ENCODE measurements around the gene HCRTR2. TPM values are rescaled to one million over a fixed set of nuclear protein-coding genes. Genes with fewer than 3 reads are reported as not detected.
"Not testable (repeated sequence)": the region's sequence is repeated elsewhere in the genome, so short reads cannot be mapped to it uniquely, and the experiment has no call there.

Gene HCRTR2
- total RNA-seq, 1 donor from 2014 or later, result 0.27 TPM

DNA sequence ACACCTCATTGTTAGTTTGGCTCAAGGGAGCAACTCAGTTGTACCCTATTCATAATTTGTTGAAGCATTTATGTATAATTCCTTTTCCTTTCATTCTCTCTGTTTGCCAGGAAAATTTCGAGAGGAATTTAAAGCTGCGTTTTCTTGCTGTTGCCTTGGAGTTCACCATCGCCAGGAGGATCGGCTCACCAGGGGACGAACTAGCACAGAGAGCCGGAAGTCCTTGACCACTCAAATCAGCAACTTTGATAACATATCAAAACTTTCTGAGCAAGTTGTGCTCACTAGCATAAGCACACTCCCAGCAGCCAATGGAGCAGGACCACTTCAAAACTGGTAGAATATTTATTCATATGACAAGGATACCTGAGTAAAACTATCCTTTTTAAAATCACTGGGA lies 107.8 kb downstream of the HCRTR2 start:
- Mint-ChIP-seq H3K36me3 (no peaks in the 10 kb centered on the region), H3K27me3 (no peaks in the 10 kb centered on the region), H3K27ac (no peak overlapping the region), H3K4me1 (ENCODE audit: unreplicated experiment) (peaks cover 2% of the 10 kb centered on the region), H3K4me3 (no peak overlapping the region), H3K9me3 (no peaks in the 10 kb centered on the region)
- TF ChIP-seq, protein P1, sequence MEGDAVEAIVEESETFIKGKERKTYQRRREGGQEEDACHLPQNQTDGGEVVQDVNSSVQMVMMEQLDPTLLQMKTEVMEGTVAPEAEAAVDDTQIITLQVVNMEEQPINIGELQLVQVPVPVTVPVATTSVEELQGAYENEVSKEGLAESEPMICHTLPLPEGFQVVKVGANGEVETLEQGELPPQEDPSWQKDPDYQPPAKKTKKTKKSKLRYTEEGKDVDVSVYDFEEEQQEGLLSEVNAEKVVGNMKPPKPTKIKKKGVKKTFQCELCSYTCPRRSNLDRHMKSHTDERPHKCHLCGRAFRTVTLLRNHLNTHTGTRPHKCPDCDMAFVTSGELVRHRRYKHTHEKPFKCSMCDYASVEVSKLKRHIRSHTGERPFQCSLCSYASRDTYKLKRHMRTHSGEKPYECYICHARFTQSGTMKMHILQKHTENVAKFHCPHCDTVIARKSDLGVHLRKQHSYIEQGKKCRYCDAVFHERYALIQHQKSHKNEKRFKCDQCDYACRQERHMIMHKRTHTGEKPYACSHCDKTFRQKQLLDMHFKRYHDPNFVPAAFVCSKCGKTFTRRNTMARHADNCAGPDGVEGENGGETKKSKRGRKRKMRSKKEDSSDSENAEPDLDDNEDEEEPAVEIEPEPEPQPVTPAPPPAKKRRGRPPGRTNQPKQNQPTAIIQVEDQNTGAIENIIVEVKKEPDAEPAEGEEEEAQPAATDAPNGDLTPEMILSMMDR (conservative IDR thresholded peaks at IDR 0.05), result no peak
- no peak for DNase-seq (ENCODE audit: extremely low spot score, unreplicated experiment)

DNA sequence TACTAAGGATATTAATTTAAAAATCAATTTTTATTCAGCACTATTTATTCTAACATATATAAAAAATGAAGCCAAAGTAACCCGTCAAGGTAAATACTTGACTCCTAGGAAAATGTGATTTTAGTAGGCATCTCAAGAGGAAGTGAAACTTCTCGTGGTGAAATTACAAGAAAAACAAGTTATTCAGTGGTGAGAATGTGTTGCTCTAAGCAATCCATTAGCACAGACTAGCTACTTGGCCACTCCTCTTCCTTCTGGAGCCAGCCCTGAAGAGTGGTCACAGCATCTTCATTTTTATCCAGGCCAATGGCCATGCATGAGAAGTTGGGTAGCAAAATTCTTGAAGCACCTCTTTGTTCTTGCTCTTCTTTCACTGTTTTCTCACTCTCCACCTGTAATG lies 112.5 kb downstream of the HCRTR2 start:
- Mint-ChIP-seq H3K9me3 (no peaks in the 10 kb centered on the region), H3K4me1 (ENCODE audit: unreplicated experiment) (no peaks in the 10 kb centered on the region), H3K27ac (no peak overlapping the region), H3K36me3 (no peaks in the 10 kb centered on the region), H3K27me3 (no peaks in the 10 kb centered on the region), H3K4me3 (no peak overlapping the region)
- TF ChIP-seq, protein P1 (conservative IDR thresholded peaks at IDR 0.05), result no peak
- DNase-seq (ENCODE audit: extremely low spot score, unreplicated experiment), result no peak

GRCh38 chr6:55290736-55291135 lies 116.4 kb downstream of the HCRTR2 start:
- H3K9me3 Mint-ChIP-seq, result no peaks in the 10 kb centered on the region

DNA sequence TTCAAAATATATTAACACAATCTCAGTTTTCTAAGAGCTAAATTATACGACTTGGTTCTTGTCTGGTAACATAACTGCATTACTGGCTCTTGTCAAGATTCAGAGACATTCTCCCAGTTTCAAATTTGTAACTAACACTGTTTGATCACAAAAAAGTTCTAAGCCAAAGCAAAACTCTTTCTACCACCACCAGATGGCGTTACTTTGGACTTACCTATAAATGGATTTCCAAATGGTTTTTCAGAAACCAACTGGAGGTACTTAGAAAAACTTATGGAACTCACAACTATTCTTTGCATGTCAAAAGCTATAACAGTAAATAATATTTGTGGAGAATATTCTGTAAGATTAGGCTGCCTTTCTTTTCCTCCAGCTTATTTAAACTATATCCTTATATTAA lies 118.8 kb downstream of the HCRTR2 start:
- DNase-seq (ENCODE audit: extremely low spot score, unreplicated experiment), result no peak
- Mint-ChIP-seq H3K4me1 (ENCODE audit: unreplicated experiment) (no peaks in the 10 kb centered on the region), H3K9me3 (peaks cover 4% of the 10 kb centered on the region), H3K4me3 (no peak overlapping the region), H3K27me3 (no peaks in the 10 kb centered on the region), H3K27ac (no peak overlapping the region), H3K36me3 (no peaks in the 10 kb centered on the region)
- TF ChIP-seq, protein P1 (conservative IDR thresholded peaks at IDR 0.05), result peak; percentile 61

More at GRCh38 chr6:55290736-55291135, 116.4 kb downstream of the HCRTR2 start:
- no peaks in the 10 kb centered on the region for H3K27me3 Mint-ChIP-seq
- TF ChIP-seq, protein P1 (conservative IDR thresholded peaks at IDR 0.05), result no peak
- H3K36me3 Mint-ChIP-seq, result no peaks in the 10 kb centered on the region
- no peak overlapping the region for H3K27ac Mint-ChIP-seq
- no peak for DNase-seq (ENCODE audit: extremely low spot score, unreplicated experiment)
- no peaks in the 10 kb centered on the region for H3K4me1 Mint-ChIP-seq (ENCODE audit: unreplicated experiment)
- no peak overlapping the region for H3K4me3 Mint-ChIP-seq

GRCh38 chr6:55297214-55297613 lies 122.9 kb downstream of the HCRTR2 start:
- not testable (repeated sequence) for H3K4me3 Mint-ChIP-seq; H3K36me3 Mint-ChIP-seq; DNase-seq (ENCODE audit: extremely low spot score, unreplicated experiment); H3K27me3 Mint-ChIP-seq; H3K27ac Mint-ChIP-seq; H3K9me3 Mint-ChIP-seq; H3K4me1 Mint-ChIP-seq (ENCODE audit: unreplicated experiment)

DNA sequence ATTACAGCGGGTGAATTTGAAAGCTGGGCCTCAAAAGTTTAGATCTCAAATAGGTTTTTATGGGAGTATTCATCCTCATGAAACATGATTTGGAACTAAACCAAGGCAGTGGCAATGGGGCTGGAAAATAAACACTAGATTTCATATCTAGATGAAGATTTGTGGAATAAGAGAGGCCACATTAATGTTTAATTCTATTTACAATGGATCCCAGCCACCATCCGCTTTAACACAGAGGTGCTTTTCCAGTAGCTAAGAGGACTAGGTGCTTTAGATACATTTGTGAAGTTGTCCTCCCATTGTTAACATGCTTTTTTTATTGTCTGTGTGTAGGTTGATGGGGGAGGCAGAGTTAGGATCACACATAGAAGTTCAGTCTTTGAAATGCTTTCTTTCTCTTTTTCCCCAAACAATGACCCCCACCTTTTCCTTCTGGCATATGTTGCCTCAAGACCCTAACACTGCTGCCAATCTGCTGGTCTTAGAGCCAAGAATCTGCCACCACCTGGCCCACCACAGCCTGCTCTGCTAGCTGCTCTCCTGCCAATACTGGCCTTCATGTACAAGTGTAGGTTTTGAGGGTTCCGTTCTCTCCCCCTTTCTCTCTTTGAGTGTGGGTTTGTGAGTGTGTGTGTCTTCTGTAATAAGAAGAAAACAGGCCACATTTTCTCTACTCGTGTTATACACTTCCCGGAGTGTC lies 125.1 kb downstream of the HCRTR2 start:
- peaks cover 4% of the 10 kb centered on the region for H3K9me3 Mint-ChIP-seq
- H3K36me3 Mint-ChIP-seq, result no peaks in the 10 kb centered on the region
- TF ChIP-seq, protein P1 (conservative IDR thresholded peaks at IDR 0.05), result no peak
- DNase-seq (ENCODE audit: extremely low spot score, unreplicated experiment), result no peak
- H3K4me3 Mint-ChIP-seq, result no peak overlapping the region
- H3K4me1 Mint-ChIP-seq (ENCODE audit: unreplicated experiment), result no peaks in the 10 kb centered on the region
- no peaks in the 10 kb centered on the region for H3K27me3 Mint-ChIP-seq
- no peak overlapping the region for H3K27ac Mint-ChIP-seq
